Measurements from ENCODE around the gene FGD4. TPM values are rescaled to one million over a fixed set of nuclear protein-coding genes. Genes with fewer than 3 reads are reported as not detected.

Gene FGD4
- total RNA-seq, 2 experiments from 2014 or later: 0.25 to 0.34 TPM

DNA sequence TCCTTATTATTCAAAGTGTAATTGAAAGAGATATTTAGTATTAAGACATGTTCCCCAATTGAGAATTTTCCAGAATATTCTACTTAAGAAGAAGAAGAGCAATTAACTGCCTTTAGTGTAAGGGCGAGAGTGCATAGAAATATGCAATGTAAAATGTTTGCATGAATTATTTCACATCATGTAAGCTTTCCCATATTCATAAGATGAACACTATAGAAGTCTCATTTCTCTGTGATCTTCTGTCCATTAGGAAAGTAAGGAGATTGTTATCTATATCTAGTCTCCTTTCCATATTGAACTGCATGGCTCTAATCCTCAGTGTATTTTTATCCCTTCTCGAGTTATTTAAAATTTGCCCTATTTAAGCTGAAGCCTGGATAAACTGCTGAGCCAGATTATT lies 17.1 kb upstream of the FGD4 start:
- H3K9me3 Mint-ChIP-seq: no peaks in the 10 kb centered on the region
- CTCF ChIA-PET: no interaction called here
- no peaks in the 10 kb centered on the region for H3K36me3 Mint-ChIP-seq (ENCODE audit: low read depth)
- H3K27ac ChIP-seq (ENCODE audit: low read depth in 1 of 2, low read length in 2 of 2): no peak overlapping the region
- peaks cover 0 to 6% of the 10 kb centered on the region in 2 experiments for H3K27me3 ChIP-seq (ENCODE audit: control insufficient read depth in 1 of 2, insufficient read depth in 2 of 2, low read length in 2 of 2)
- H3K4me1 ChIP-seq (ENCODE audit: insufficient read depth, low read length): no peaks in the 10 kb centered on the region
- H3K9me3 ChIP-seq (ENCODE audit: control insufficient read depth in 1 of 2, insufficient read depth in 1 of 2, low read length in 2 of 2): no peaks in the 10 kb centered on the region
- TF ChIP-seq CTCF (IDR thresholded peaks at IDR 0.05): no peak
- ATAC-seq (ENCODE audit: poor library complexity) (no peak), DNase-seq (no peak)
- H3K4me1 Mint-ChIP-seq (ENCODE audit: low read depth): no peaks in the 10 kb centered on the region
- POLR2A ChIA-PET: no interaction called here
- intact Hi-C loops (cut with DNase I, micrococcal nuclease): no loop called here
- no peak overlapping the region for H3K27ac Mint-ChIP-seq
- H3K4me3 Mint-ChIP-seq: no peak overlapping the region
- H3K27me3 Mint-ChIP-seq: no peaks in the 10 kb centered on the region
- no peak overlapping the region for H3K4me3 ChIP-seq (ENCODE audit: low read length)
- no peaks in the 10 kb centered on the region for H3K36me3 ChIP-seq (ENCODE audit: insufficient read depth, low read length)

DNA sequence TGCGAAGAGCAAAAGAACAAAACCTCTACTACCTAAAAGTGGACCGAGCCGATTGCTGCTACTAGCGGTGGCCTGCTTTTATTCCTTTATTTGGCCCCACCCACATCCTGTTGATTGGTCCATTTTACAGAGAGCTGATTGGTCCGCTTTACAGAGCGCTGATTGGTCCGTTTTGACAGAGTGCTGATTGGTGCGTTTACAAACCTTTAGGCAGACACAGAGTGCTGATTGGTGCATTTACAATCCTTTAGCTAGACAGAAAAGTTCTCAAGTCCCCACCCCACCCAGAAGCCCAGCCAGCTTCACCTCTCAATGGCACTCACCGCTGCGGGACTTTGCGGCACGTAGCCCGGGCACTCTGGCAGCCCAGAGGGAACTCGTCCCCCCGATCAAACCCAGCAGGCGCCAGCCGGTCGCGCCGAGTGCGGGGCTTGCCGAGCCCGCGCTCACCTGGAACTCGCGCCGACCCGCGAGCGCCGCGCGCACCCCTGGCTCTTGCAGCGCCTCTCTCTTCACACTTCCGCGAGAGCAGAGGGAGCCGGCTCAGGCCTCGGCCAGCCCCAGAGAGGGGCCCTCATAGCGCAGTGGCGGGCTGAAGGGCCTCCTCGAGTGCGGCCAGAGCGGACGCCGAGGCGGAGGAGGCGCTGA lies 8.7 kb upstream of the FGD4 start:
- no peaks in the 10 kb centered on the region for H3K4me1 Mint-ChIP-seq (ENCODE audit: low read depth)
- H3K36me3 Mint-ChIP-seq (ENCODE audit: low read depth): no peaks in the 10 kb centered on the region
- Histone ChIP-seq H3K4me1 (ENCODE audit: insufficient read depth, low read length) (no peaks in the 10 kb centered on the region), H3K27me3 (ENCODE audit: control insufficient read depth in 1 of 2, insufficient read depth in 2 of 2, low read length in 2 of 2) (peaks cover 8 to 15% of the 10 kb centered on the region in 2 experiments), H3K36me3 (ENCODE audit: insufficient read depth, low read length) (no peaks in the 10 kb centered on the region), H3K4me3 (ENCODE audit: low read length) (peak overlapping the region; percentile 15), H3K9me3 (ENCODE audit: control insufficient read depth in 1 of 2, insufficient read depth in 1 of 2, low read length in 2 of 2) (peaks cover 0 to 8% of the 10 kb centered on the region in 2 experiments), H3K27ac (ENCODE audit: low read depth in 1 of 2, low read length in 2 of 2) (no peak overlapping the region)
- H3K27me3 Mint-ChIP-seq: peaks cover 35% of the 10 kb centered on the region
- H3K9me3 Mint-ChIP-seq: no peaks in the 10 kb centered on the region
- ChIA-PET POLR2A (no interaction called here), CTCF (no interaction called here)
- no peak overlapping the region for H3K4me3 Mint-ChIP-seq
- ATAC-seq (ENCODE audit: poor library complexity): no peak
- DNase-seq: peak in 4 of 14 experiments; percentile 16 to 20 (median 18)
- intact Hi-C loops (cut with DNase I, micrococcal nuclease): no loop called here
- no peak for TF ChIP-seq CTCF (IDR thresholded peaks at IDR 0.05)
- no peak overlapping the region for H3K27ac Mint-ChIP-seq

GRCh38 chr12:32395026-32395425 lies 4.3 kb upstream of the FGD4 start:
- H3K4me1 Mint-ChIP-seq (ENCODE audit: low read depth): no peaks in the 10 kb centered on the region
- Histone ChIP-seq H3K4me3 (ENCODE audit: low read length) (no peak overlapping the region), H3K9me3 (ENCODE audit: control insufficient read depth in 1 of 2, insufficient read depth in 1 of 2, low read length in 2 of 2) (peaks cover 0 to 2% of the 10 kb centered on the region in 2 experiments), H3K4me1 (ENCODE audit: insufficient read depth, low read length) (peaks cover 12% of the 10 kb centered on the region), H3K36me3 (ENCODE audit: insufficient read depth, low read length) (no peaks in the 10 kb centered on the region), H3K27me3 (ENCODE audit: control insufficient read depth in 1 of 2, insufficient read depth in 2 of 2, low read length in 2 of 2) (peaks cover 13 to 20% of the 10 kb centered on the region in 2 experiments), H3K27ac (ENCODE audit: low read depth in 1 of 2, low read length in 2 of 2) (no peak overlapping the region)
- no peaks in the 10 kb centered on the region for H3K36me3 Mint-ChIP-seq (ENCODE audit: low read depth)
- H3K27ac Mint-ChIP-seq: no peak overlapping the region
- H3K27me3 Mint-ChIP-seq: peaks cover 55% of the 10 kb centered on the region
- H3K4me3 Mint-ChIP-seq: no peak overlapping the region
- H3K9me3 Mint-ChIP-seq: no peaks in the 10 kb centered on the region
- ChIA-PET CTCF (no interaction called here), POLR2A (no interaction called here)
- DNase-seq (no peak), ATAC-seq (ENCODE audit: poor library complexity) (no peak)
- intact Hi-C loops (cut with DNase I, micrococcal nuclease): no loop called here
- no peak for TF ChIP-seq CTCF (IDR thresholded peaks at IDR 0.05)
